T-helper 1 cell (primary cell): ENCODE results near the gene SERTAD4.
A peak's percentile ranks its signal among the peaks of the same experiment; 100 is the strongest.
"Not testable (repeated sequence)": the region's sequence is repeated elsewhere in the genome, so short reads cannot be mapped to it uniquely, and the experiment has no call there.

Experiments used
- DNase-seq, 5 donors: peaks; one replicate each; pipeline ENCODE4 v3.0.0-alpha.2; 2012 to 2020

SERTAD4 gene

GRCh38 chr1:210262167-210262896 lies 29.7 kb downstream of the SERTAD4 start:
- DNase-seq: no peak

DNA sequence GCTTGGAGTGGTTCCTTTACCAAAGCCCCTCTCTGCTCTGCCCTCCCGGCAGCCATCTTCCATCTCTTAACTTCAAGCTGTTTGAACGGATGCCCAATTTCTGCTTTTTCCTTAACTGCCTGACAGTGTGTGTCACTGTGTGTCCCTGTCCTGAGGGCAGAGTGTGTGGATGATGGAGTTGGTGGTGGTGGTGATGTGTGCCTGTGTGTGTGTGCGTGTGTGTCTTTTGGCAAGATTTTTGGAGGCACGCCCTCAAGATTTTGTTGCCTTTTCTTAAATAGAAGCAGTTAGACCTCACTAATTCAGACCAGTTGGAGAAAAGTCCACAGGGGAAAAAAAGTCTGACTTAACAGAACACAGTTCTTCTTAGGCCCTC lies 30.3 kb downstream of the SERTAD4 start:
- no peak for DNase-seq

DNA sequence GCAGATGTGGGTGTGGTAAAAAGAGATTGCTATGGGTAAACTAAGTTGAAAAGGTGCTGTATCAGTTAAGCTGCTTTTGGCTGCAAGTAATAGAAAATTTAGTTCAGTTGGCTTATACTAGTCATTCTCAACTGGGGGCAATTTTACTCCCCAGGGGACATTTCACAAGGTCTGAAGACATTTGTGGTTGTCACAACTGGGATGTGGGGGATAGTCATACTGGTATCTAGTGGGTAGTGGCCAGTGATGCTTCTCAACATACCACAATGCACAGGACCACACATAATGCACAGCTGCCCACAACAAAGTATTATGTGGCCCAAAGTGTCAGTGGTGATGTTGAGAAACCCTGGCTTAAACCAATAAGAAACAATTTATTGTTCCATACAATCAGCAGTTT lies 31.4 kb downstream of the SERTAD4 start:
- no peak for DNase-seq

- no peak for DNase-seq
These were observed 32.1 kb downstream of the SERTAD4 start for GRCh38 chr1:210264496-210265380.

DNA sequence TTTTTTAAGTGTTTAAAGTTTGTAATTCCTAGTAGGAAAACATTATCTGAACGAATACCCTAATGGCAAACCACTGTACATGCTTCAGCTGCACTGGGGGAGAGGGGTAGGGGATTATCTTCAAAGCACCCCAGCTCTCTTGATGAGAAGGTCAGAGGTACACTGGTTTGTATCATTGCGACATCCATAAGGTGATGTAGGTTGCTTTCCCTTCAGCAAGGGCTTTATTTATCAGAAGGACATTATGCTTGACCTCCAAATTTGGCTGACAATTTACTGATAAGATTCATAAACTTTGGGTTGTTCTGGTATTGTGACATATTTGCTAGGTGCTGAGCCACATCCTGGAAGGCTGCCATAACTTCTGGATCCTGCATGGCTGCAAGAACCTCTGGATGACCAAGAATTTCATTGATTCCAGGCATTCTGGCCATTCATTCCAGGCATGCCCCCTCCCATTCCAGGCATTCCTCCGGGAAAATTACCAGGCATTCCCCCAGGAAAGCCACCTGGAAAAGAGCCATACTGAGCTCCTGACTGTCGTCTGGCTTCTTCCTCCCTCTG lies 32.9 kb downstream of the SERTAD4 start:
- not testable (repeated sequence) for DNase-seq

GRCh38 chr1:210269981-210270380 lies 37.4 kb downstream of the SERTAD4 start:
- DNase-seq: no peak

DNA sequence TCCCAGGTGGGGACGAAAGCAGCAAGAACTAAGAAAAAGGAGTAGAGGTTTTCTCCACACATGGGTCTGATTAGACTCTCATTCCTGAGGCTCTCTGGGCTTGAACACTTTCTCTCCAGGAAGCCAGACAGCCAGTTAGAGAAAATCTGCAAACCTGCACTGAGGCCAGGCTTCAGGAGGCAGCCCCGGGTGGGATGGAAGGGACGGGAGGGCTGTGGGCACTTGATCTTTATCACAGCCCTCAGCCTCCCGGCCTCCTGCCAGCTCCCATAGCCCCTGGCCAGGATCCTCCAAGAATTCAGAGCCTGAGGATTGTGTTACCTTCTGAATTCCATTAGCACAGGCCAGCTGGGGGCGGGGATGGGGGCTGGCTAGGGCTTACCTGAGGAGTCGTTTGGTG lies 40.1 kb downstream of the SERTAD4 start:
- DNase-seq: no peak

DNA sequence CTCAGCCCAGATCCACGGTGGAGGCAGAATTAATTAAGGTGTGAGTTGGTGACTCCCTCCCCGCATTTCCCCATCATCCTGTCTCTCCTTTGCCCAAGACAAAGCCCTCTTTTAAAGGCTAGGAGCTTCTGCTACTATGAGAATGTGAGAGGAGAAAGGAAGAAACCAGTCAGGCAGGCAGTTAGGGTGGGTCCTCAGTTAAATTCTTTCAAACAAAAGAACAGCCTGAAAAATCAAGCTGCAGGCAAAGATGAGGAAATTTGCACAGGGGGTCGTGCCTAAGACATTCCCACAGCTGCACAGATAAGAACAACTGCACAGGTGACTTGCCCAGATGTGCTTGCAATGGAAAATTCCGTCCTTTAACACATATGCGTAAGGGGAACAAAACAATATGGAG lies 47.6 kb downstream of the SERTAD4 start:
- no peak for DNase-seq

DNA sequence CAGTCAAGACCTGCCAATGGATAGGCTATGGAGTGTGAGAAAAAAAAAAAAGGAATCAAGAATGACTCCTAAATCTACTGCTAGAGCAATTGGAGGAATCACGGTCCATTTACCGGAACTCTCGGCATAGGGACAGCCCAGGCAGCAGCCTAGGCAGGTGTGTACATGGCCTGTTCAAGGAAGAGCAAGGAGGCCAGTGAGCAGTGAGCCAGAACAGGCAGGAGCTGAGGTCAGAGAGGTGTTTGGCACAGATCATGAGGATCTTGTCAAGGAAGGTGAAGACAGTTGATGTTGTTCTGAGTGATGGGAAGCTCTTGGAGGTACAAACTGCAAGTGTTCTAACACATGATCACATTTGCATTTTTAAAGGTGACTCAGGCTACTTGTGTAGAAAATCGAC lies 55.5 kb downstream of the SERTAD4 start:
- no peak for DNase-seq

- DNase-seq: no peak
These were observed 56.7 kb downstream of the SERTAD4 start for GRCh38 chr1:210289248-210289647.

DNA sequence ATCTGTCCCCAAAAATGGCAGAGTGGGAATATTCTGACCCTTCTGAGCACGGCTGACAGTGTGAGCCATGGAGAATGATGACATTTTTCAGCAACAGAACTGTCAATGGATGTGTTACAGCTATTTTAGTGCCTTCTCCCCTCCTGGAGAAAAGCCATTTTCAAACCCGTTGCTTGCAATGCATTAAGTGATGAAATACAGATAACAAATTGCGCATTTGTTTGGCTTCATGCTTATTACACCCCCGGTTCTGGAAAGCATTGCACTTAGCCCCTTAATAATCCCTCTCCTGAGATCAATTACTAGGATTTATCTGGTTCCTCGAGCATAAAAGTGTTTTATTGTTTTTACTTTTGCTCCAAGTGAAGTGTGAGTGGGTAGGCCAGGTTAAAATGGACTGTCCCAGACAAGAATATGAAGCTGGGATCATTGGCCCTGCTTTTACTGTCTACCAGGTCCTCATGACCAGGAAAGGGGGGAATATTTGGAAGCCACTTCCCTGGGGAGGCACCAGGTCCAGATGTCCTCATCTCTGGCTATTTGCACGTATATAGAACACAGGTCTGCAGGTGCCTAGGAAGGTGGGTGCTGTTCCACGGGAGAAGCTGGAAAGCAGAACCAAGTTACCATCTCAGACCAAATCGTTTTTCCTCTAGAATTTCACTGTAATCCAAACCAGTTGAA lies 58.6 kb downstream of the SERTAD4 start:
- DNase-seq: no peak

DNA sequence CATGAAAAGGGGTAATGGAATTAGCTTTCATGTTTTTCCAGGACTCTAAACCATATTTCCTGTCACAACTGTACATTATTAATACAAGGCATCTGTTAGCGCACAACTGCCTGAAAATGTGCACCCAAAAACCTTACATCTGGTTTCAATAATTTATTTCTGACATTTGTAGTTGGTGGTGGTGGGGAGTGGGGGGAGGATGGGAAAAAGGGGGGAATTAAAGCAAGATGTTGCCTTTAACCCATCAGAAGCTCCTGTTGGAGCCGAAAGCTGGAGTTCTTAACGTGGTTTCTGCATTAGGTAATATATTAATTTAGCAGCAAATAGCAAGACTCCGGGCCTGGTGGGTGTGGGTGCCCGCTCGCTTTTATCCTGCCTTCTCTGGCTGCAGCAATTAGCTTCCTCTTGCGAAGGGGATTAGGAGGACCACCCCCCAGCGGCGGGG lies 59.2 kb downstream of the SERTAD4 start:
- no peak for DNase-seq

- peak in 2 of 5 donors; percentile 2 to 3 for DNase-seq
These were observed 59.8 kb downstream of the SERTAD4 start for GRCh38 chr1:210292231-210292871.

- no peak for DNase-seq
These were observed 60.6 kb downstream of the SERTAD4 start for GRCh38 chr1:210293171-210293607.

- DNase-seq: no peak
These were observed 62.6 kb downstream of the SERTAD4 start for GRCh38 chr1:210294999-210295745.
